Transverse colon (tissue), 4 donors: ENCODE measurements around the gene GABRB2.

ENCODE experiments used
- POLR2A ChIP-seq: fragments of 450-650 bp; IDR thresholded peaks from one replicate; pipeline ENCODE4 v1.6.1; 2016; ENCODE audit warnings: antibody characterized with exemption, mild to moderate bottlenecking, moderate library complexity
- POLR2AphosphoS5 ChIP-seq, 3 donors: sonication (generic); formaldehyde crosslinking; IDR thresholded peaks; one replicate each; pipeline ENCODE4 v1.6.1; 2016; ENCODE audit warnings: antibody characterized with exemption in 3 of 3
- TF ChIP-seq, protein P1 (sequence below), 5 experiments: fragments of 200-600 bp in 3 of 5; fragments of 450-650 bp in 2 of 5; sonication (generic) in 3 of 5; IDR thresholded peaks; 1 replicate in 2 of 5; 2 replicates in 3 of 5; pipeline ENCODE4 v1.5.1; 2016 to 2017; ENCODE audit warnings: antibody characterized with exemption in 5 of 5, inconsistent platforms in 3 of 5, mild to moderate bottlenecking in 2 of 5, moderate library complexity in 1 of 5

DNA sequence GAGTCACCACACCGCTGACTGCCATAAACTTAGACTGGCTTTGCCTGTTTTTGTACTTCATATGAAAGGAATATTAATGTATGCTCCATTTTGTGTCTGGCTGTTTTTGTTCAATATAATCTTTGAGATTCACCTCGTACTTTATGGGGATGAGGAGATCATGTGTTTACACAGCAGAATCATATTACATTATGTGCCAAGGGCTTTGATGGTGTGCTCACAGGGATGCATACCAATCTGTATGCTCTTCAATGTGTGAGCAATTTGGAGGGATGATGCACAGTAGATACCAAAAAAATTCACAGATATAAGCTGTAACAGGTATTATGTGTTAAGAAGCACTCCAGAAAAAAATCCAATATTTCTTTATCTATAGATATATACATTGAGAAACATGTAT, 113.7 kb downstream of the GABRB2 start:
- TF ChIP-seq, protein P1, sequence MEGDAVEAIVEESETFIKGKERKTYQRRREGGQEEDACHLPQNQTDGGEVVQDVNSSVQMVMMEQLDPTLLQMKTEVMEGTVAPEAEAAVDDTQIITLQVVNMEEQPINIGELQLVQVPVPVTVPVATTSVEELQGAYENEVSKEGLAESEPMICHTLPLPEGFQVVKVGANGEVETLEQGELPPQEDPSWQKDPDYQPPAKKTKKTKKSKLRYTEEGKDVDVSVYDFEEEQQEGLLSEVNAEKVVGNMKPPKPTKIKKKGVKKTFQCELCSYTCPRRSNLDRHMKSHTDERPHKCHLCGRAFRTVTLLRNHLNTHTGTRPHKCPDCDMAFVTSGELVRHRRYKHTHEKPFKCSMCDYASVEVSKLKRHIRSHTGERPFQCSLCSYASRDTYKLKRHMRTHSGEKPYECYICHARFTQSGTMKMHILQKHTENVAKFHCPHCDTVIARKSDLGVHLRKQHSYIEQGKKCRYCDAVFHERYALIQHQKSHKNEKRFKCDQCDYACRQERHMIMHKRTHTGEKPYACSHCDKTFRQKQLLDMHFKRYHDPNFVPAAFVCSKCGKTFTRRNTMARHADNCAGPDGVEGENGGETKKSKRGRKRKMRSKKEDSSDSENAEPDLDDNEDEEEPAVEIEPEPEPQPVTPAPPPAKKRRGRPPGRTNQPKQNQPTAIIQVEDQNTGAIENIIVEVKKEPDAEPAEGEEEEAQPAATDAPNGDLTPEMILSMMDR (IDR thresholded peaks at IDR 0.05): no peak
- no peak for TF ChIP-seq POLR2AphosphoS5 (IDR thresholded peaks at IDR 0.05)
- no peak for TF ChIP-seq POLR2A
